DMS79 treated with DMSO at 0.1 percent for 48 hours (cell line): Measurements from ENCODE around the gene PHF14.
A peak's percentile ranks its signal among the peaks of the same experiment; 100 is the strongest.

Experiments used
- DNase-seq: peaks from one replicate; lab custom pipeline; 2025; lab: John Stamatoyannopoulos, UW

The PHF14 gene

GRCh38 chr7:11175887-11176286 is 202.2 kb downstream of the PHF14 start:
- peak; percentile 74 for DNase-seq

DNA sequence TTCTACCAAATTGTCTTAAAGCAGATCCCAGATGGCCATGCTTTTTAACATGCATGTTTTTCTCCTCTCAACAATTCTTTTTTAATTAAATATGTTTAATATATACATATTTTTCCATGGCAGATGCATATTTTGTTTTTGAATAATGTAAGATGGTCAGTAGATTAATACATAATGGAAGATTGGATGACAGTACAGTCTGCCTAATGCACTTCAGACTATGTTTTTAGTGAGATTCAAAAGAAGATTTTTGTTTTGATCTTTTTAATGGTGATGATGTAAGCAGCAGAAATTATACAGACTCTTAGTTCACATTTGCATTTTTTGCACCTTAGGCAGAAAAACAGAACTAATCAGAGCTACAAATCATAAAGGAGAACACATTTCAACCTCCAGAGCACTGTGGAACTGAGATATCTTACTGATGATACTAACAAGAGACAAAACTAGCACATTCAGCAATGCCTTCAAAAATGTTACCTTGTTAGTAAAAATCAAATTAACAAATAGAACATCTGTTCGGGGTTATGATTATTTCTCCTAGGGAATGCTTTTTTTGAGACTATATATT is 203.4 kb downstream of the PHF14 start:
- no peak for DNase-seq

DNA sequence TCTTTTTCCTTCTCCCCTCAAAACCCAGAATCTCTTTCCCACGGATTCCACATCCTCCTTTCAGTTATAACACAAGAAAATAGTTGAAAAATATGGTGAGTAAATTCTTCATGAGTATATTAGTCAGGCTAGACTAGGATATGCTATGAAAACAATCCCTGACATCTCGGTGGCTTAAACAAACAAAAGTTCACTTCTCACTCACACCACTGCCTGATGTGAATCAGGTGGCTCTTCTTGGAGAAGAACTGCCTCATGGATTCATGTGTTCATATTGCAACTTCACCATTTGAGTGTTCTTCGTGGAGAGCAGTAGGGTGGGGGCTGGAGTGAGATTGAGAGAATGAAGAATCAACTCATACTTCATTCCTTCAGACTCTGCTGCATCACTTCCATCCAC is 204.1 kb downstream of the PHF14 start:
- no peak for DNase-seq

DNA sequence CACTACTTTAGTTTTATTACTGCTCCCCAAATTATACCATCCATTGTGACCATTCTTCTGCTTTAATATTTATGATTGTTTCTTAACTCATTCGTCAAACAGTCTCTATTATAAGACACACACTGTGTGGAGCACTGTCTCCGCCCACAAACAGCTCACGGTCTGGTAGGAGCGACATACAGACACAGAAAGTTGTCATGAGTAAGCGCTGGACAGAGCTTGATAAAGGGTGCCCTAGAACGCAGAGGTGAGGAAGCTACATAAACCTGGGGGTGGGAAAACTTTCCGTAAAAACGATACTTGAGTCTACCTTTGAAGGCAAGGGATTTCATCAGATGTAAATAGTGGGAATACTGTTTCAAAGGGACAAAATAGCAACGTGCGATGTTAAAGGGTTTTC is 207.9 kb downstream of the PHF14 start:
- no peak for DNase-seq

- DNase-seq = no peak
Measured at GRCh38 chr7:11182736-11183135, 209.1 kb downstream of the PHF14 start.

DNA sequence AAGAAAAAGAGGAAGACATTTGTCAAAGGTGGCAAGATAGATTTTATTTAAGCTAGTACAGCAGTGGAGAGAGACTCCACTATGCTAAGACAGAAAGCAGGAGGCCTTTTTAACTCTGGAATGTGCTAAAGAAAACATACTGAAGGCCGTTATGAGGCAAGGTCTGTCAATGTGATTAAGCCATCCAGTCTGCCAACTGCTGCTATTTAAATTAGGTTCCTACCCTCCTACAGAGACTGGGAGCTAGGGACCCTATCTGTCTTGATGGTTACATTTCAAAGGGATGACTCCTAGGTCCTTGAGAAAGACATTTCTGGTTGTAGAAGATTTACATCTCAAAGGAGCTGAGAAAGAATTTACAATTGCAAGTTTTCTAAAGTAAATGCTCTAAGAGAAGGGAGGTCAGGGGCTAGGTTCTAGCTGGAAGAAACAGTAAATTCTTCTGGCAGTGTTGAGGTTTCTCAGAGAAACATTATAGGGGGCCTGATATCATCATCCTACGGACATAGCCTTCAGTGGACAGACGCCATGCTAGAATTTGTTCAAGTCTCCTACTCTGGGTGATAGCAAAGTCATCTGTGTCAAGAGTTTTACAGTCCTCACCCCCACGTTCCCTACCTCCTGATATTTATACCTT is 211.6 kb downstream of the PHF14 start:
- no peak for DNase-seq

DNA sequence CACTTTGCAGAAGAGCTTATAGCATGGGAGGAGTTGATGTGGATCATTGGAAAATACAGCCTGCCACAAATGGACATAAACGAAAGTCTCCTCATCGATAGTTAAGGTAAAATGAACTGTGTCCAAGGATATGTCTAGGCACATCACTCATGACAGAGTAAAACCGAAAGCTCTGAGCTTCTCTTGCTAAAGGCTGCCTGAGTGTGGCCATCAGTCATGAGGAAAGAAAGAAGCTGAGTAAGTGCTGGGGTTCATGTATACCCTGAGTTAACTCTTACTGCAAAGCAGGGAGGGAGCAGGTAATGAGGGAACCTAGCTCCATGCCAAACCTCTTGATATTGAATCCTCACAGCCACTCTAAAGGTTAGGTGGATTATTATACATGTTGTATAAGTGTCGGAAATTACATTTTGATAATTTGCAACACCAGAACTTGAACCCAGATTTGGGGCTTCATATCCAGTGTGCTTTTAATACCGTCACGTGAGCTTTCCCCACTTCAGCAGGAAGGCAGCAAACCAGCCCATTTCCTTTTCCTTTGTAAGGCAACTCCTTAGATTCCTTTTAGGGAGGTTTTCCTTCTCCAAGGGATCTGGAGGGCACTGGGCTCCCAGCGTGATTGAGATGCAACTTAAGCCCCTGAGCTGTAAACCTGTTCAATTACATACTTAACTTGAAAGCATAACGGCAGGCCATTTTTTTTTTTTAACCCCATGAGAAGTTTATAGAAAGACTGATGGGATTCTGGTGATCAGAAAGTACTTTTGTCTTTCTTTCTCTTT is 215.0 kb downstream of the PHF14 start:
- DNase-seq = no peak

DNA sequence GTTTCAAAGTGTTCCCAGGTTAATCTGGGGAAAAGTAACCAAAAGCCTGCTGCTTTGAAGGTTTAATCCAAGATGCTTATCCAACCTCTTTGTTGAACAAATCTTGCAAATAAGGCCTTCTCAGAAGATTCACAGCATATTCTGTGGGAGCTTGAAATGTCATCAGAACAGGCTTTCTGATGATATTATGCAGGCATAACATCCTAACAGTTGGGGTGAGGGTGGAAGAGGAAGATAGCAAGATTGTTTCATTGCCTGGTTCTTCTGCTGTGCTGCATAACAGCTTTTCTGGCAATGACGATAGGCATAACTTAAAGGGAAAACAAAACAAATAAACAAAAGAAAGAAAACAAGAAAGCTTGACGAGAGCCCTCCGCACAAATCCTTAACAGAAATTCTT is 217.4 kb downstream of the PHF14 start:
- DNase-seq = no peak

GRCh38 chr7:11191574-11192220 is 218.0 kb downstream of the PHF14 start:
- no peak for DNase-seq

GRCh38 chr7:11192506-11192905 is 218.8 kb downstream of the PHF14 start:
- no peak for DNase-seq

DNA sequence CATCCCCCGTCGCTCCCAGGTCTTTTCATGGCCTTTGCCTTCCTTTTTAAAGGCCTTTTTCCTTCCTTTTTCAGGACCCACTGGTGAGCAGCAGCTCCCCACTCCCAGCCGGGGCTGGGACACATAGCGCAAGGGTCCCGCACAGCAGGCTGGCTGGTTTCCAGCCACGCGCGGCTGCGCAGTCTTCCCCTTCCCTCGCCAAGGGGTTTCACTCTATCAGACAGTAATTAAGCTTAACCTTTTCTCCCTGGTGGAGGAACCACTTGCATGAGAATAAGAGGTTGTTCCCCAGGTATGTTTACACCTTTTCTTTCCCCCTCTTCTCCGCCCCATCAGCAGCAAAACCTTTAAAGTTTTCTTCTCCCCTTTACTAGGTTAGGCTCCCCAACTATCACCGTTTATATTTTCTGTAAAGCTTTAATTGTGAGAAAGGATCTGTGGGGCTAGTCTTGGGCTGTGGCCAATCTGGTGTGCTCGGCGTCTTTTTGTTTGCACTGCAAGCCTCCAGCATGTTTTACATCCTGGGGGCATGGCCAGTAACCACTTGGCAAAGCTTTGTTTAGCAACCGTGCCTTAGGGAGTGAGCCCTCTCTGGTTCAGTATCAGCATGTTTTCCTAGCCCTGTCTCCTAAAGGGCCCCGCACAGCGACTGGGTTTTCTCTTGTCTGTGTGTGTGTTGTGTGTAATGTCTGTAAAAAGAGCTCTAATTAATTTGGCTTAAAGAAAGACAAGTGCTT is 219.6 kb downstream of the PHF14 start:
- DNase-seq = peak; percentile 91

DNA sequence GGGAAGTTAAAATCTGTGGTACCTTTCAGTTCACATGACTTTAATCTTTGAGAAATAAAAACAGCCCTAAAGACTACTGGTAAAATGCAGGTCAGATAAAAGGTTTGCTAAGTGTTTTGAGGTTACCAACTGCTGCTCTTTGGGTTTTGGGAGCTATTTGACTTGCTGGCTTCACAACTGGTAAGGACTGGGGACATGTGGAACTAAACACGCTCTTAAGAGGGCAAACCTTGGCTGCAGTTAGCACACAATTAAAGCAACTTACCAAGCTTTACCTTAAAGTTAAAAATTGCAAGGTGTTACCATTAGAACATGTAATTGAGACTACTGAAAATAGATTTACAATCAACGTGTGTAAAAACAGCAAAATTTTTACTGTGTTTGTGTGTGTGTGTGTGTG is 220.2 kb downstream of the PHF14 start:
- peak; percentile 72 for DNase-seq

- DNase-seq = no peak
Measured at GRCh38 chr7:11194492-11194891, 220.8 kb downstream of the PHF14 start.

DNA sequence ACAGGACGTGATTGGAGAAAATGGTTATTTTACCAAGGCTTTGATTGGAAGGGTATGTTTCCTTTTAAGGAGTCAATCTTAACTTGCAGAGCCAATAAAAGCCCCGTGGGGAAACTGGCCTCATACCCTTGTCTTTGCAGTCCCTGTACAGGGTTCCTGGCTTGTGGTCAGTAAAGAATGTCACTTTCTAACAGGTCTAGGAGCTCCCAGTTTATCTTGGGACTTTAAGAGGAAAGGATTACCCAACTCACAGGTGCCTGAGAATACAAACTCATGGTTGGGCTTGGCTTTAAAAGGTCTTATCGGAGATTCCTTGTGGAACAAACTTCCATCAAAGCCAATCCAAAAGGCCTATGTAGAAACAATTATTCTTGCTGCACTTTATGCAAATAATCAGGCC is 221.8 kb downstream of the PHF14 start:
- no peak for DNase-seq

GRCh38 chr7:11196143-11196542 is 222.5 kb downstream of the PHF14 start:
- DNase-seq = no peak

GRCh38 chr7:11203224-11203623 is 229.6 kb downstream of the PHF14 start:
- DNase-seq = no peak

- no peak for DNase-seq
Measured at GRCh38 chr7:11203683-11204082, 230.0 kb downstream of the PHF14 start.

DNA sequence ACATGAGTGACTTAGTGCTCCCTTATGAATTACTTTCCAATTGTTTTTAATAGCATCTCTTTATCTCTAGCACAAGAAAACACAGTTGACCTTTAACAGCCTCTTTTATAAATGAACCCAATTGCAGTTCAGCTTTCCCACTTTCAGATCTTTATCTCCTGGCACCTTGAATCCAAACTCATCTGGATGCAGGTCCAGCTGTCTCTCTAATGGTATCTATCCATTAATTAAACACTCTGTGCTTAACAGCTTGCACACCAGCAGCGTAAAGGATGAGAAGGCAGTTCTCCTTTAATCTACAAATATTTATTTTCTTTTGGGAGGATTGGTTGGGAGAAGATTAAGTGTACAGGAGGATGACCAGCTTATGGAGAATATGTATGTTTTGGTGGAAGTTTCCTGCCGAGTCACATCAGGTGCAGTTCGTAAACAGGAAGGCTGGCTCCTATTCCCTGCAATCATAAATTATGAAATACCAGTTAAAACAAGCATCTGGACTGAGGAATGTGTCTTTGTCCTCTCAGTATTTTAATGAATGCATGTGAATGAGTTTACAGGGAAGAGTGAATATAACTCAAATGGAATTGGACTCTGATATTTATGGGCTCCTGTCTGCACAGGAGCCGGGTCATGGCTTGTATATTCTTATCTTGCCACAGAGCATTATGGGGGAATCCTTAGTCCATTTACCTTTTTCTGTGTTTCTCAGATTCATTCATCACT is 232.7 kb downstream of the PHF14 start:
- DNase-seq = no peak

DNA sequence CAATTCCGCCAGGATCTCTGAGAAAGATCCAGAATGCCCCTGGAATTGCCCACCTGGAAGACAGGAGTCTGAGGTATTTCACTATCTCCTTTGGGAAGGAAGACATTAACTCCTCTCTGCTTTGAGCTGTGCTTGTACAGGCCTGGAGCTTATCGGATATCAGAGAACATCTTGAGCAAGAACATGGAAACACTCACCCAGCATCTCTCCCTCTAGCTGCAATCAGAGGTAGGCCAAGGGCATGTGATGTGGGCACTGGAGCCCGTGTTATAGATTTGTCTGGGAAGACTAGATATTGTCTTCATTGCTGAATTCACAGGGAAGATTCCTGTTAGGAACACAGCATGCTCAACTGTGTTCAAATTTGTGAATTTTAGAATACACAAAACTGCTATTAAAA is 233.9 kb downstream of the PHF14 start:
- no peak for DNase-seq

- no peak for DNase-seq
Measured at GRCh38 chr7:11208883-11209465, 235.3 kb downstream of the PHF14 start.

DNA sequence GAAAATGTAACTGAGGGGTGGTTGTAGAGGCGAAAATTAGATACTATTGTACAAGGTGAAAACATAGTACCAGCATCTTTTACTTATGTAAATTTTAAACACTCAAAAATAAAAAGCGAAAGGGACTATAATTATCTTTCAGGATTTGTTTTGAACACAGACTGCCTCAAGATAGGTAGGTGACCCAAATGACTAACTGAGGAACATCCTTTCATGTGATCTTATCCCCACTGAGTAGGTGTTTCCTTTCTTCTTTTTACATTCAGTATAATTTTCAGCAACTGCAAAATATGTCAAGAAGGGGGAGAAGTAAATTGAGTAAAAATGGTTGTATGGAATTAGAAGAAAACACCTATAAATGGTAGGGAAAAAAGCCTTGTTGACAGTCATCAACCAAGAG is 236.7 kb downstream of the PHF14 start:
- DNase-seq = no peak
